ENCODE data around the gene COP1. TPM values are rescaled to one million over a fixed set of nuclear protein-coding genes. Genes with fewer than 3 reads are reported as not detected.

COP1 gene
- total and polyA plus RNA-seq, 2 donors (not counting 3 experiments of a cell fraction or from before 2014, with no cell fraction given) = 16.5 to 40.9 TPM

DNA sequence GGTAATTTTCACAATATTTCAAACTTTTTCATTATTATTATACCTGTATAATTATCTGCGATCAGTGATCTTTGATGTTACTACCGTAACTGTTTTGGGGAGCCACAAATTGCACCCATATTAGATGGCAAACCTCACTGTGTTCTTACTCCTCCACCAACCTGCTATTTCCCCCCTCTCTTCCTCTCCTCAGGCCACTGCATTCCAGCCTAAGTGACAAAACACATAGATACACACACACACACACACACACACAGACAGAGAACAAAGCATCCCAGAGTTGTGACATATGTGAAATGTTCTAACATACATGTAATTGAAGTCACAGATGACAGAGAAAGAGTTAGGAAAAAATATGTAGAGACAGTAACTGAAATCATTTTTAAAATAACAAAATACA, 18.5 kb downstream of the COP1 start:
- Histone ChIP-seq H3K9me1 (replicated peaks; ENCODE audit: control insufficient read depth, extremely low read depth, insufficient read depth, low read length) (no peaks in the 10 kb centered on the region), H3K27me3 (ENCODE audit: control insufficient read depth in 2 of 2, insufficient read depth in 2 of 2, low read length in 2 of 2) (no peaks in the 10 kb centered on the region), H3K9ac (replicated peaks; ENCODE audit: extremely low read depth, insufficient read depth, low read length) (no peak overlapping the region), H2AFZ (ENCODE audit: low read depth, low read length) (no peak overlapping the region), H3K4me1 (ENCODE audit: control insufficient read depth, extremely low read depth, insufficient read depth, low read length) (no peaks in the 10 kb centered on the region), H3K79me2 (ENCODE audit: control insufficient read depth, insufficient read depth, low read length) (peaks cover 98% of the 10 kb centered on the region), H3K4me2 (ENCODE audit: insufficient read depth, low read length) (no peak overlapping the region), H3K27ac (ENCODE audit: insufficient read depth, low read depth, low read length) (no peak overlapping the region), H3K9me3 (replicated peaks; ENCODE audit: control insufficient read depth, insufficient read depth, low read length) (no peaks in the 10 kb centered on the region), H3K36me3 (ENCODE audit: control insufficient read depth in 2 of 2, extremely low read depth in 1 of 2, insufficient read depth in 2 of 2, low read length in 2 of 2) (no peaks in the 10 kb centered on the region), H3K4me3 (replicated peaks in 1 of 3; ENCODE audit: insufficient read depth in 1 of 3, low read depth in 1 of 3, low read length in 3 of 3) (no peak overlapping the region), H4K20me1 (replicated peaks; ENCODE audit: control insufficient read depth, extremely low read depth, insufficient read depth, low read length) (peaks cover 29% of the 10 kb centered on the region)
- FAIRE-seq (no peak), DNase-seq (ENCODE audit: low read depth, low spot score) (no peak)
- ChIA-PET CTCF (no interaction called here), POLR2A (no interaction called here)
- intact Hi-C loops (cut with micrococcal nuclease) = no loop called here
- TF ChIP-seq, protein P1, sequence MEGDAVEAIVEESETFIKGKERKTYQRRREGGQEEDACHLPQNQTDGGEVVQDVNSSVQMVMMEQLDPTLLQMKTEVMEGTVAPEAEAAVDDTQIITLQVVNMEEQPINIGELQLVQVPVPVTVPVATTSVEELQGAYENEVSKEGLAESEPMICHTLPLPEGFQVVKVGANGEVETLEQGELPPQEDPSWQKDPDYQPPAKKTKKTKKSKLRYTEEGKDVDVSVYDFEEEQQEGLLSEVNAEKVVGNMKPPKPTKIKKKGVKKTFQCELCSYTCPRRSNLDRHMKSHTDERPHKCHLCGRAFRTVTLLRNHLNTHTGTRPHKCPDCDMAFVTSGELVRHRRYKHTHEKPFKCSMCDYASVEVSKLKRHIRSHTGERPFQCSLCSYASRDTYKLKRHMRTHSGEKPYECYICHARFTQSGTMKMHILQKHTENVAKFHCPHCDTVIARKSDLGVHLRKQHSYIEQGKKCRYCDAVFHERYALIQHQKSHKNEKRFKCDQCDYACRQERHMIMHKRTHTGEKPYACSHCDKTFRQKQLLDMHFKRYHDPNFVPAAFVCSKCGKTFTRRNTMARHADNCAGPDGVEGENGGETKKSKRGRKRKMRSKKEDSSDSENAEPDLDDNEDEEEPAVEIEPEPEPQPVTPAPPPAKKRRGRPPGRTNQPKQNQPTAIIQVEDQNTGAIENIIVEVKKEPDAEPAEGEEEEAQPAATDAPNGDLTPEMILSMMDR (IDR thresholded peaks at IDR 0.05; ENCODE audit: extremely low read depth in 1 of 2, insufficient read depth in 1 of 2, low read depth in 1 of 2, low read length in 2 of 2) = no peak
- TF ChIP-seq FOS (IDR thresholded peaks at IDR 0.05; ENCODE audit: borderline replicate concordance, insufficient read depth, low read length) (no peak), EZH2 (IDR thresholded peaks at IDR 0.05; ENCODE audit: borderline replicate concordance, low read depth, low read length, severe bottlenecking) (no peak), POLR2A (IDR thresholded peaks at IDR 0.05; ENCODE audit: low read depth, low read length) (no peak), MYC (IDR thresholded peaks at IDR 0.05; ENCODE audit: low read depth, low read length) (no peak)
- TF ChIP-seq, protein P2, sequence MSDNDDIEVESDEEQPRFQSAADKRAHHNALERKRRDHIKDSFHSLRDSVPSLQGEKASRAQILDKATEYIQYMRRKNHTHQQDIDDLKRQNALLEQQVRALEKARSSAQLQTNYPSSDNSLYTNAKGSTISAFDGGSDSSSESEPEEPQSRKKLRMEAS (IDR thresholded peaks at IDR 0.05; ENCODE audit: insufficient read depth, insufficient read length) = no peak
- BruUV-seq (replicated peaks) = no TSS peak
- dilution Hi-C loops (cut with MboI; ENCODE audit: extremely low pct_ligation_motif_present, low sequenced_read_pairs) = no loop called here

- no TSS peak for BruUV-seq (replicated peaks)
- dilution Hi-C loops (cut with MboI; ENCODE audit: extremely low pct_ligation_motif_present, low sequenced_read_pairs) = no loop called here
- H4K20me1 ChIP-seq (replicated peaks; ENCODE audit: control insufficient read depth, extremely low read depth, insufficient read depth, low read length) = peaks cover 21% of the 10 kb centered on the region
- ChIA-PET CTCF (interaction anchor here (1.2 kb wide), 1 partner anchor 39 kb away, joined by 4 read pairs; no protein-coding TSS in a partner anchor), POLR2A (no interaction called here)
- H3K79me2 ChIP-seq (ENCODE audit: control insufficient read depth, insufficient read depth, low read length) = peaks cover 93% of the 10 kb centered on the region
- H3K9ac ChIP-seq (replicated peaks; ENCODE audit: extremely low read depth, insufficient read depth, low read length) = no peak overlapping the region
- H3K9me1 ChIP-seq (replicated peaks; ENCODE audit: control insufficient read depth, extremely low read depth, insufficient read depth, low read length) = no peaks in the 10 kb centered on the region
- no peak overlapping the region for H3K4me3 ChIP-seq (replicated peaks in 1 of 3; ENCODE audit: insufficient read depth in 1 of 3, low read depth in 1 of 3, low read length in 3 of 3)
- no peak for DNase-seq (ENCODE audit: low read depth, low spot score)
- intact Hi-C loops (cut with micrococcal nuclease) = no loop called here
- TF ChIP-seq JUN (IDR thresholded peaks at IDR 0.05; ENCODE audit: borderline replicate concordance, insufficient read depth, insufficient read length, low read depth) (no peak), GATA2 (IDR thresholded peaks at IDR 0.05; ENCODE audit: insufficient read depth, insufficient read length, low read depth, low read length) (no peak), FOS (IDR thresholded peaks at IDR 0.05; ENCODE audit: borderline replicate concordance, insufficient read depth, low read length) (no peak)
- TF ChIP-seq, protein P2 (IDR thresholded peaks at IDR 0.05; ENCODE audit: insufficient read depth, insufficient read length) = no peak
- no peaks in the 10 kb centered on the region for H3K4me1 ChIP-seq (ENCODE audit: control insufficient read depth, extremely low read depth, insufficient read depth, low read length)
- no peak overlapping the region for H2AFZ ChIP-seq (ENCODE audit: low read depth, low read length)
- no peaks in the 10 kb centered on the region for H3K36me3 ChIP-seq (ENCODE audit: control insufficient read depth in 2 of 2, extremely low read depth in 1 of 2, insufficient read depth in 2 of 2, low read length in 2 of 2)
- no peaks in the 10 kb centered on the region for H3K27me3 ChIP-seq (ENCODE audit: control insufficient read depth in 2 of 2, insufficient read depth in 2 of 2, low read length in 2 of 2)
- no peak overlapping the region for H3K27ac ChIP-seq (ENCODE audit: insufficient read depth, low read depth, low read length)
- no peak overlapping the region for H3K4me2 ChIP-seq (ENCODE audit: insufficient read depth, low read length)
- no peak for FAIRE-seq
- H3K9me3 ChIP-seq (replicated peaks; ENCODE audit: control insufficient read depth, insufficient read depth, low read length) = no peaks in the 10 kb centered on the region
Observed at GRCh38 chr1:176187001-176187400, 20.1 kb downstream of the COP1 start.

Measured in endothelial cell of umbilical vein (primary cell).